Measurements from ENCODE around the gene SHLD1. TPM values are rescaled to one million over a fixed set of nuclear protein-coding genes. Genes with fewer than 3 reads are reported as not detected.
"Not testable (repeated sequence)": the region's sequence is repeated elsewhere in the genome, so short reads cannot be mapped to it uniquely, and the experiment has no call there.

SHLD1 gene
- total RNA-seq, 1 donor from 2014 or later, result 6.4 TPM

DNA sequence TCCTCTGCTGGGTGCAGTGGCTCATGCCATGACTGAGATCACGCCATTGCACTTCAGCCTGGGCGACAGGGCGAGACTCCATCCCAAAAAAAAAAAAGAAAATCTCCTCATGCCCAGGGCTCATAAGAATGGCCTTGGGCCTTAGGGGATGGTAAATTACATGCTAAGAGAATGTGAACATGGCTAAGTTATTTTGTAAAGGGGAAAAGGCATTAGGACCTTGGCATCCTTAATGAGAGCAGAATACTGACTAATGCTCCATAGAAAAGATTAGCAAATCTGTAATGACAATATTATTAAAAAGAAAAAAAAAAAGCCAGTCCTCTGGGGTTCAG is 12.6 kb upstream of the SHLD1 start:
- no peak for ATAC-seq

DNA sequence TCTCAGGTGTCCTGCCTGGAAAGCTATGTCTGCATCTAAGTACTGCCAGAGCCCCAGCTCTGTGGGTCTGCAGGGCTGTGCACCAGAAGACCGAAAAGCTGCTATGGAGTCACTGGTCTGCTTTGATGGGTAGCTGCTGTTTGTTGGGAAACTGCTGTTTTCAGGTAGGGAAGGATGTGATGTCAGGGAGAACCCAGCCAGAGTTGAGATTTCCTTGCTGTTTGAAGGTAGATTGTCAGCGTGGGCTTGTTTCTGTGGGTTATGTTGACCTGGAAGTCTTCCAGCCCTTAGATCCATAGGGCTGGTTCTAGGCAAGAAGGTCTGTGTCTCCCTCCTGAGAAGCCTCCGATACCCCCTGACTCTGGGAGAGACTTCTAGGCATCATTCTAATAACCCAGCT is 12.2 kb upstream of the SHLD1 start:
- no peak for ATAC-seq

DNA sequence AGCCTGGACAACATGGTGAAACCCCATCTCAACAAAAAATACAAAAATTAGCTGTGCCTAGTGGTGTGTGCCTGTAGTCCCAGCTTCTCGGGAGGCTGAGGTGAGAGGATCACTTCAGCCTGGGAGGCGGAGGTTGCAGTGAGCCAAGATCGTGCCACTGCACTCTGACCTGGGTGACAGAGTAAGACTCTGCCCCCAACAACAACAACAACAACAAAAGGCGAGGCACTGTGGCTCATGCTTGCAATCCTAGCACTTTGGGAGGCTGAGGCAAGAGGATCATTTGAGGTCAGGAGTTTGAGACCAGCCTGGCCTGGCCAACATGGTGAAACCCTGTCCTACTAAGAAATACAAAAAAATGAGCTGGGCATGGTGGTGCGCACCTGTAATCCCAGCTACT is 9.6 kb upstream of the SHLD1 start:
- ATAC-seq, result not testable (repeated sequence)

DNA sequence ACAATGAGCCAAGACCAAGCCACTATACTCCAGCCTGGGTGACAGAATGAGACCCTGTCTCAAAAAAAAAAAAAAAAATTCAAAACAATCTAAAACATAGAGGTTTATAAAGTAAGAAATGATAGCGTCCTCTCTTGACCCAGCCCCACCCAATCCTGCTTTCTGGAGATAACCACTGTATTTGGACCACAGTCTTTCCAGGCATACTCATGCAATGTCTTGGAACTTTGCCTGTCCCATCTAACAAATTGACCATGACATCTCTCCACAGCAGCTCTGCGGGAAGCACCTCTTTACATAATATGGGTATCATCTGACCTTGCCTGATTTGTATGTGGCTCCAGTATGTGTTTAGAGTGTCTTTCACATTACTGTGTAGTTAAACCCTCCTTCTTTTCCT is 9.1 kb upstream of the SHLD1 start:
- ATAC-seq, result no peak

DNA sequence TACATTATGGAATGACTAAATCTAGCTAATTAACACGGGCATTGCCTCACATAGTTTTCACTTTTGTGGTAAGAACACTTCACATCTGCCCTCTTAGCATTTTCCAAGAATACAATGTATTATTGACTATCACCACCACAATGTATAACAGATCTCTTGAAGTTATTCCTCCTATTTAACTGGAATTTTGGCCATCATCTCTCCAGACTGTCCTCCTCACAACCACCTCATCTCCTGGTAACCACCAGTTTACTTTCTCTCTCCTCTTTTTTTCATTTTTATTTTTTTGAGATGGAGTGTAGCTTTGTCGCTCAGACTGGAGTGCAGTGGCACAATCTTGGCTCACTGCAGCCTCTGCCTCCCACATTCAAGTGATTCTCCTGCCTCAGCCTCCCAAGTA is 8.2 kb upstream of the SHLD1 start:
- no peak for ATAC-seq

DNA sequence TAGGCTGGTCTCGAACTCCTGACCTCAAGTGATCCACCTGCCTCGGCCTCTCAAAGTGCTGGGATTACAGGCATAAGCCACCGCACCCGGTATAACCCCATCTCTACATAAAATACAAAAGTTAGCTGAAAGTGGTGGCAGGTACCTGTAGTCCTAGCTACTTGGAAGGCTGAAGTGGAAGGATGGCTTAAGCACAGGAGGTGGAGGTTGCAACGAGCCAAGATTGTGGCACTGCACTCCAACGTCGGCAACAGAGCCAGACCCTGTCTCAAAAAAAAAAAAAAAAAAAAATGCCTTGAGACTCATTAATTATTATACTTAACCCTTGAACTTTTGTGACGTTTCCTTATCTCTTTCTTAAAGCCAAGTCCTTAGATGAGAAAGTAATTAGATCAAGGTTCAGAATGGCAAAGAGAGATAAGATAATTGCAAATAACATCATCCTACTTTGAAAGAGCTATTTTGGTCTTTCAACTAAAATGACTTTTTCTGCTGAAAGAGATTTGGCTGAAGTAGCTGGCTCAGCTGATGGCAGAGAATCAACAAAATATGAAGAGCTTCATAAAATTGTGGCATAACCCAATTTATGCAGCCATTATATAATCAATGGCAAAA is 4.7 kb upstream of the SHLD1 start:
- no peak for ATAC-seq

DNA sequence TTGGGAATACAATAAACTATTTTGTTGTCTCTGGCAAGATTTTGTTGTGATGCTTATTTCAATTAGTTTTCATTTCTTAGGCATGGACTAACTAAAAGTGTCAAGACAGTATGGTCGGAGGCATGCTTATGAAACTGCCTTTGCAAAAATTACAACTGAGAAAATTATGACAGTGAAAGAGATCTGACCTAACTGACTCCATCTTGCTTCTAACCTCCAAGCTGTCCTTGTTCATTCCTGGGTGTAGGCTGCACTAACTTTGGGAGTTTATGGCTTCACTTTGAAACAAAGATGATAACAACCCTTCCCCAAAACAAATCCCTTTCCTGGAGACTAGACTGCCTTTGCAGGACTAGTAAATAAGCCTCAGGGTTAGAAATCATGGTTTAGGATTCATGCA is 4.1 kb upstream of the SHLD1 start:
- no peak for ATAC-seq

DNA sequence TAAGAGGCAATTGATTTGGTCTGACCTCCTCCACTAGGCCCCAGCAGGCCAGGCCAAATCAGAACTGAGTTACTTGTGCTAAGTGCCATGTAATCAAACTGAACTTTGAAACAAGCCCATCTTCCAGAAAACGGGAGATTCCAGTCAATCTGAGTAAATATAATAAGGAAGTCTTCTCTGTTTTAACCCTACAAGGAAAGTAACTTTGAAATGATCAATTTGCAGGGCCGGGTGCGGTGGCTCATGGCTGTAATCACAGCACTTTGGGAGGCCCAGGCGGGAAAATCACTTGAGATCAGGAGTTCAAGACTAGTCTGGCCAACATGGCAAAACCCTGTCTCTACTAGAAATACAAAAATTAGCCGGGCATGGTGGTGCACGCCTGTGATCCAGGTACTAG is 2.0 kb upstream of the SHLD1 start:
- ATAC-seq, result no peak

DNA sequence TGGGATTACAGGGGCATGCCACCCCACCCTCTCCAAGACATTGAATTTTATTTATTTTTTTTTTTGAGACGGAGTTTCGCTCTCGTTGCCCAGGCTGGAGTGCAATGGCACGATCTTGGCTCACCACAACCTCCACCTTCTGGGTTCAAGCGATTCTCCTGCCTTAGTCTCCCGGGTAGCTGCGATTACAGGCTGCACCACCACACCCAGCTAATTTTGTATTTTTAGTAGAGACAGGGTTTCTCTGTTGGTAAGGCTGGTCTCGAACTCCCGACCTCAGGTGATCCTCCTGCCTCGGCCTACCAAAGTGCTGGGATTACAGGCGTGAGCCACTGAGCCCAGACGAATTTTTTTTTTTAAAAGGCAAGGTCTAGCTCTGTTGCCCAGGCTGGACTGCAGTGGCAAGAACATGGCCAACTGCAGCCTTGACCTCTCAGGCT is 669 bp upstream of the SHLD1 start:
- not testable (repeated sequence) for ATAC-seq

DNA sequence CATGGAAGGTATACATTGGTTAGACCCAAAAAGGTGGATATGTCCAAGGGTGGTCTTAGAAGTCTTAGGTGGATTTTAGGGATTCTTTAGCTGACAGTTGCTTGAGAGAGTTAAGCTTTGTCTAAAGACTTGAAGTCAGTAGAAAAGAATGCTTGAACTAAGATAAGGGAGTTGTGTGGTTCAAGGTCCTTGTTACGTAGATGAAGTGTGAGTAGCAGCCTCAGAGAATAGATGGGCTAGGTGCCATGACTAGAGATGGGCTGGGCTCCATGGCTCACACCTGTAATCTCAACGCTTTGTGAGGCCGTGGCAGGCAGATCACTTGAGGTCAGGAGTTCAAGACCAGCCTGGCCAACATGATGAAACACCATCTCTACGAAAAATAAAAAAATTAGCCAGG is 1.7 kb downstream of the SHLD1 start:
- ATAC-seq, result peak; percentile 40

DNA sequence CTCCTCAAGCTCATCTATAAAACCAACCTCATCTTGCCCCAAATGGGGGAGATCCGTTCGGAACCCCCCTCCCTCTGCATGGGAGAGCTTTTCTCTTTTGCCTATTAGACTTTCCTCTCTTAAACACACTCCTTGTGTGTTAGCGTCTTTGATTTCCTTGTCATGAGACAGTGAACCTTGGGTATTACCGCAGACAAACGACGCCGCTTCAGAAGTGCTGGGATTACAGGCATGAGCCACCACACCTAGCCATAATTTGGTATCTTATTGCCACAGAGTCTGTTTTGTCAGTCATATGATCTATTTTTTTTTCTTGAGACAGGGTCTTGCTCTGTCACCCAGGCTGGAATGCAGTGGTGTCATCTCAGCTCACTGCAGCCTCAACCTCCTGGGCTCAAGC is 3.6 kb downstream of the SHLD1 start:
- no peak for ATAC-seq

DNA sequence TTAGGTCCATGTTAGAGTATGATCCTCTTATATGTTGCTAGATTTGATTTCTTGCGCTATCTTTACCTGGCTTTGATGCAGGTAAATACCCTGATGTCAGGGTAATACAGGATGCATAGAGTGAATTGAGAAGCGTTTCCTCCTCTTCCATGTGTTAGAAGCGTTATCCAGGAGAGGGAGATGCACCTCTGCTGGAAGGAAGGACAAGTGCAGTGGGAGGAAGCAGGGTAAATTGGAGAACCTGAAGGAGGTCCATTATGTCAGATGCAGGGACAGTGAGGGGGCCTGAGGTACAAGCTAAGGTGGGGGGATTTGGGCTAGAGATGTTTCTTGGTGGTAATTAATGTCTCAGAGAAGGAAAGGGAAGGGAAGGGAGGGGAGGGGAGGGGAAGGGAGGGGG is 7.7 kb downstream of the SHLD1 start:
- no peak for ATAC-seq

DNA sequence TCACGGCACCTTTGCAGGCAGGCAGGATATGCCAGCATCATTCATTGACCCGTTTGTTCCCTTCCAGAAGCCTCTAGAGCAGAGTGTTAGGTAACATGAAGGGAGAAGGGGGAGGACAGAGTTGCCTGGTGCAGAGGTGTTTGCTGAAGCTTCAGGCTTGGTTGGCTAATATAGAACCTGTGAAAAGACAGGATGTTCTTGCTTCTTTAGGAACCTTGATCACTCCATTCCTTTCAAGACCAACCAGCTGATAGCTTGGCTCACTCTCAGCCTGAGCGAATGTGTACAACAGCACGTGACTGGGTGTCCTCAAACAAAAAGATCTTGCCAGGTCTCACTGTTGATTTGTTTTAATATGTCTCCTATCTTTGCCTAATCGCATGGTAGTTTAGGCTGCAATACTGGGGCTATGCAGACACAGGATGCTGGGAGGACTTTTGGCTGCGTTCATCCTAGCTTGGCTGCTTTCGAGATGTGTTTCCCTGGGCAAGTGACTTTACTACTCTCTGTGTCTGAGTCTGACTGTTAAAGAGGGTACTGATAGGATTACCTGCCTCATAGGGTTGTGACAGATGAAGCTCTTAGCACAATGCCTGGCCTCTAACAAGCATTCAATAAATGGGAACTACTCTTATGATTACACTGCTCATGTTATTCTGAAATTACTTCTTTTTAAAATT is 16.0 kb downstream of the SHLD1 start:
- ATAC-seq, result no peak

DNA sequence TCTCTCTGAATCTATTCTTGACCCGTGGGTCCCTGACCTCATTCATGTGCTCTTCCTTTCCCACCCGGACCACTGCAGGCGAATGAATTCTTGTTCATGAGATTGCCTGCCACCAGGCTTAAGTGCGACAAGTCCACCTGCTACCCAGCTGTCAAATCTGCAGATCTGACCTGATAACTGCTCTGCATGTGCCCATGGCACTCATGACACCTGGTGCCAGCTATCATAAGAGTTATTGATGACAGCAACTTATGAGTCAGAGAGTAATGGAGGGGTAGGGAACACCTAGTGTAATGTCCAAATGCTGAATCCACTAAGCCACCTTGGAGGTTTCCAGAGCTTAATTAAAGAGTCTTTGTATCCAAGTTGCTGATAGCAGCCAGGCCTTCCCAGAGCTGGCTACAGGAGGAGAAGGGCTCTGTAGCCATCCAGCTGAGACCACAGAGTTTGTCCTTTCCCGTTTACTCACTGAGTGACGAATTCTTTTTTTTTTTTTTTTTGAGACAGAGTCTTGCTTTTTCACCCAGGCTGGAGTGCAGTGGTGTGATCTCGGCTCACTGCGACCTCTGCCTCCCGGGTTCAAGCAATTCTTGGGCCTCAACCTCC is 17.4 kb downstream of the SHLD1 start:
- no peak for ATAC-seq

DNA sequence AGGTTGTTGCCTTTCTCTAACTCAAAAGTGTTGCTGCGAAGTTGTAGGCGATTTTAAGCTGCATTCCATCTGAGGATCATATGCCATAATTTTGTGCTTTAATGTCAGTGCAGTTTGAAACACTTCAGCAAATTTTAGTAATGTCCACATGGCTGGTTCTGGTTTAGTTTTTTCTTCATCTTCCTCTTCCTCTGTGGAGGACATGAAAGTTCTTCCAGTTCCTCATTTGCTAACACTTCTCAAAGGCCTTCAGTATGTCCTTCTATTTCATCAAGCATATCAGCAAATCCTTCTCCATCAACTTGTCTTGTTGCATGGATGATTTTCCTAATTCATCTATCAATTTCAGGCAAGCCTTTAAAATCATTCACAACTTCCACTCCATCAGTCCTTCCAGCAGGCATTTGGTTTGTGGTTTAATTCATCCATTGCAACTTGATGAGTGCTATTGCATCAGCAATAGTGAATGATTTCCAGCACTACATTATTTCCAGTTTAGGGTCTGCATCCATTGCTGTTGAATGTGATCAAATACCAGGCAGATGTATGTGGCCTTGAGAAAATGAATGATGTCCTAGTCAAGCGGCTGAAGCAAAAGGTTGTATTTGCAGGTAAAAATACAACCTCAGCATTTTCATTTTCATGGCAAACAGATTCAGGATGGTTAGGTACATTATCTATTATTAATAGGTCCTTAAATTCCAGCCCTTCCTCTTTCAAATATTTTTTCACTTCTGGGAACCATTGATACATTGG is 20.2 kb downstream of the SHLD1 start:
- ATAC-seq, result no peak

DNA sequence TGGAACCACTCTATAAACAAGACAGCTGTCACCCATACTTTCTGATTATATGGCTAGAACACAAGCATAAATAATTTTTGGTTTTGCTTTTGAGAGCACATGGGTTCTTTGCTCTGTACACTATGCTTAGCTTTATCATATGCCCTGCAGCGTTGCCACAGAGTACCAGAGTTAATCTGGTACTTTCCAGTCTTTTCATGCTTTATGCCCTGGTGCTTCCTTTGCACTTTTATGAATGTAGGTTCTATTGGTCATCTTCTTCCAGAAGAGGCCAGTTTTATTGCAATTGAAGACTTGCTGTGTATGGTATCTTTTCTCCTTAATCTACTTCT is 20.8 kb downstream of the SHLD1 start:
- ATAC-seq, result peak; percentile 42

DNA sequence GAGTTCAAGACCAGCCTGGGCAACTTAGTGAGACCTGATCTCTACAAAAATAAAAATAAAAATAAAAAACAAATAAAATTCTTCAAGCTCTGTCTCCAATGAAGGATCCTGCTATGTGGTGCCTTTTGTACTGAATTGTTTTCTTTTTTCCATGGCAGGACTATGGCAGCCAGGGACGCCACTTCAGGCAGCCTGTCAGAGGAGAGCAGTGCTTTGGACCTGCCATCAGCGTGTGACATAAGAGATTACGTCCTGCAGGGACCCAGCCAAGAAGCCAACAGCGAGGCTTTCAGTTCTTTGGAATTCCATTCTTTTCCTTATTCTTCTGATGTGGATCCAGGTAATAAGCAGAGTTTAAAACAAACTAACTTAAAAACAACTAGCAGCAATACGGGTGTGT is 22.5 kb downstream of the SHLD1 start:
- no peak for ATAC-seq

DNA sequence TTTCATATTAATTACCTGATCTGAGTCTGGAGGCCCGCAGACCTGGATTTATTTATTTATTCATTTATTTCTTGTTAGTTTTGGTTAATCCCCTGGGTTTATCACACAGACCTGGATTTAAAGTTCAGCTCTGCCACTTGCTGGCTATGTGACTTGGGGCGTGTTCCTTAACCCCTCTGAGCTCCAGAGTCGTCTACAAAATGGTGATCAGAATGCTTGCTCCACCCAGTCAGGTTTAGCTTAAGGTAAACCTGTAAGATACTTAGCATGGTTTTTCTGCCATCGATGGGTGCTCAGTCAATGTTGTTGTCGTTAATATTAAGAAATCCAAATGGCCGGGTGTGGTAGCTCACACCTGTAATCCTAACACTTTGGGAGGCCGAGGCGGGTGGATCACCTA is 23.4 kb downstream of the SHLD1 start:
- peak; percentile 56 for ATAC-seq

DNA sequence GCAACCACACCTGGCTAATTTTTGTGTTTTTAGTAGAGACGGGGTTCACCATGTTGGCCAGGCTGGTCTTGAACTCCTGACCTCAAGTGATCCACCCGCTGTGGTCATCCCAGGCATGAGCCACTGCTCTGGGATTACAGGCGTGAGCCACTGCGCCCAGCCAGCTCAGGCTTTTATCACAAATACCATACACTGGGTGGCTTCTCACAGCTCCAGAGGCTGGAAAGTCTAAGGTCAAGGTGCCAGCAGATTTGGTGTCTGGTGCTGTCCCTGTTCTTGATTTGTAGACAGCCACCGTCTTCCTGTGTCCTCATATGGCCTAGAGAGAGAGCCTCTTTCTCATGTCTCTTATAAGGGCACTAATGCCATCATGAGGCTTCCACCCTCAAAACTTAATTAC is 25.9 kb downstream of the SHLD1 start:
- no peak for ATAC-seq

DNA sequence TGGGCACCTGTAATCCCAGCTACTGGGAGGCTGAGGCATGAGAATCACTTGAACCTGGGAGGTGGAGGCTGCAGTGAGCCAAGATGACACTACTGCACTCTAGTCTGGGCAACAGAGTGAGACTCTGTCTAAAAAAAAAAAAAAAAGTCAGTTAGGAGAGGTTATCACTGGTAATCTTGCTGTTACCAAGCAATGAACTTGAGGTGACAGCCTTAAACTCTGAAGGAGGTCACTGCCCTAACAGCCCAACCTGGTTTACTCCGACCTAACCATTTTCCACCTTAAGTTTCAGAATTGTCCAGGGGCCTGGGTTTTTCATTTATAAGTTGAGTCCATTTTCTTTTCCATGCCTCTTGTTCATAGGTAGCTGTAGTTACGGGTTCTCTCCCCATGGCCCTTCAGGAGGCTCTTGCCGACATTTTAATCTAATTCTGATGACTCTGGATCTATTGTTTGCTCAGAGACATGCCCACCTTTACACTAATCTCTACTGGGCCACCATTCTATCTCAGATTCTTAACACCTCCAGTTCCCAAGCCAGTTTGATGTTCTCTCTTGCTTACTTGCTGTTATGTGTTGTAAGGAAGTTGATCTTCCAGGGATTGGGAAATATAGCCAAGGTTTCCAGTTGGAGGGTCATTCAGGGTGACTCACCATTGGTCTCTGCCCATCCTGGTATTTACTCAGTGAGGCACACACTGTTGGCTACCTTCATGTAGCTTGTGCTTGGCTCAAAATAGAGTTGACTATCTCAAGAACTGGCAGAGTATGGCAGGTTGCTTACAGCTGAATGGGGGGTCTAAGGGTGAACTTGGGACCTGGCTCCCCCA is 29.1 kb downstream of the SHLD1 start:
- peak; percentile 39 for ATAC-seq

DNA sequence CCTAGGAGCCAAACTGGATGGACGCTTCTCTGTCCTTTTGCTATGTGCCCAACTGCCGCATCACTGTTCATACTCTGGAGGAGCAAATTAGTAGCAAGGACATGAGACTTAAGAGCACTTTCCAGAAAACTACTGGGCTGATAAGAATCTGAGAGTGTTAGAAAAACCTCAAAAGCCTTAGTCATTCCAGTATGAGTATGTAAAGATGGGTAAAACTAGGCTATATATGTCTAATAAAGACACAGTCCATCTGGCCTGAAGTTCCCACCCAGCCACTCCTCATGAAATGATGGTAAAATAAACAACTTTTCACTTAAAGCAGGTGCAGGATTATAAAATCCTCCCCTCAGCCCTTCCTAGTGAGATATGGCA is 30.6 kb downstream of the SHLD1 start:
- ATAC-seq, result no peak

DNA sequence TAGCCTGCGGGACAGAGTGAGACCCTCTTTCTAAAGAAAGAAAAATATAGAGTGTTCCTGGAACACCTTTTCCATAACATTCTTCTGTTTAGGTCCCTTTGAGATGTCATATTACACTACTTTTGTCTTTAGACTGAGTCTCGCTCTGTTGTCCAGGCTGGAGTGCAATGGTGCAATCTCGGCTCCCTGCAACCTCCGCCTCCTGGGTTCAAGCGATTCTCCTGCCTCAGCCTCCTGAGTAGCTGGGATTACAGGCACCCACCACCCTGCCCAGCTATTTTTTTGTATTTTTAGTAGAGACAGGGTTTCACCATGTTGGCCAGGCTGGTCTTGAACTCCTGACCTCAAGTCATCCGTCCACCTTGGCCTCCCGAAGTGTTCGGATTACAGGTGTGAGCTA is 31.2 kb downstream of the SHLD1 start:
- ATAC-seq, result not testable (repeated sequence)
